ENCODE measurements around the gene SNRK.

SNRK gene

DNA sequence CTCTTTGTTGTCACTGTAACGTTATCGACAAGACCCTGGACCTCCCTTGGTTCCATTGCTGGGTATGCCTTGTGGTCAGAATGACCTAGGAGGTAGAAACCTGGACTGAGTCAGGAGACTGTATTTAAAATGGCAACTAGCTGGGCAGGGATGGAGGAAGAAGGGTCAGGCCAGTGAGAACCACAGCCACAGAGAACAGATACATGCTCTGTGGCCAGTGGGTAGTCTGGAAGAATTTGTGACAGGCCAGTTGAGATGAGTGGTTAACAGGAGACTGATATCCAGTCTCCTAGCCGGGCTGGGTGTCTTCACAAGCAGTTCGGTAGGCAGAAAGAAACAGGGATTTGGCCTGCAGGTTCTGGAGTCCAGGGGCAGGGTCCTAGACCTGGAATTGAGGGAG, 58.9 kb downstream of the SNRK start:
- H3K27me3 ChIP-seq, result no peaks in the 10 kb centered on the region
- no peak for DNase-seq
- no peaks in the 10 kb centered on the region for H3K4me1 ChIP-seq
- no peaks in the 10 kb centered on the region for H3K9me3 ChIP-seq
- H3K36me3 ChIP-seq, result peaks cover 7% of the 10 kb centered on the region
- no peak overlapping the region for H3K4me3 ChIP-seq (ENCODE audit: low read depth, low read length)
- TF ChIP-seq, protein P1, sequence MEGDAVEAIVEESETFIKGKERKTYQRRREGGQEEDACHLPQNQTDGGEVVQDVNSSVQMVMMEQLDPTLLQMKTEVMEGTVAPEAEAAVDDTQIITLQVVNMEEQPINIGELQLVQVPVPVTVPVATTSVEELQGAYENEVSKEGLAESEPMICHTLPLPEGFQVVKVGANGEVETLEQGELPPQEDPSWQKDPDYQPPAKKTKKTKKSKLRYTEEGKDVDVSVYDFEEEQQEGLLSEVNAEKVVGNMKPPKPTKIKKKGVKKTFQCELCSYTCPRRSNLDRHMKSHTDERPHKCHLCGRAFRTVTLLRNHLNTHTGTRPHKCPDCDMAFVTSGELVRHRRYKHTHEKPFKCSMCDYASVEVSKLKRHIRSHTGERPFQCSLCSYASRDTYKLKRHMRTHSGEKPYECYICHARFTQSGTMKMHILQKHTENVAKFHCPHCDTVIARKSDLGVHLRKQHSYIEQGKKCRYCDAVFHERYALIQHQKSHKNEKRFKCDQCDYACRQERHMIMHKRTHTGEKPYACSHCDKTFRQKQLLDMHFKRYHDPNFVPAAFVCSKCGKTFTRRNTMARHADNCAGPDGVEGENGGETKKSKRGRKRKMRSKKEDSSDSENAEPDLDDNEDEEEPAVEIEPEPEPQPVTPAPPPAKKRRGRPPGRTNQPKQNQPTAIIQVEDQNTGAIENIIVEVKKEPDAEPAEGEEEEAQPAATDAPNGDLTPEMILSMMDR (IDR thresholded peaks at IDR 0.05; ENCODE audit: low read depth, low read length), result no peak

DNA sequence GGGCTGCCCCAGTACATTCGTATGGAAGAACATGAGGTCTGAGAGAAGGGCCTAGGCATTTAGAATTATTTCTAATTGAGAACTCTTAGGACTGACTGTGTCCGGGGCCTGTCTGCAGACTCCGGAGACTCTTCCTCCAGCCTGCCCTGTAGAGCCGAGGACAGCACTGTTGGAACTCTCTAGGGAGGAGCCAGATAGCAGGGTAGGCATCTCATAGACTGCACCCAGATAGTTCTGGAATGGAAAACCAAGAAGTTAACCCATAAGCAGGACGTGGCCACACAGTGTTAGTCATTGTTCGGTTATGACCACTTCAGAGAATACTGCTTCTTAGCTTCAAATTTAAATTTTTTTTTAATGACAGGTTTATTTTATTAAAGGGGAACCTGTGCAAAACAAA, 59.5 kb downstream of the SNRK start:
- TF ChIP-seq, protein P1 (IDR thresholded peaks at IDR 0.05; ENCODE audit: low read depth, low read length), result no peak
- DNase-seq, result no peak
- H3K4me3 ChIP-seq (ENCODE audit: low read depth, low read length), result no peak overlapping the region
- no peaks in the 10 kb centered on the region for H3K27me3 ChIP-seq
- peaks cover 2% of the 10 kb centered on the region for H3K36me3 ChIP-seq
- no peaks in the 10 kb centered on the region for H3K9me3 ChIP-seq
- no peaks in the 10 kb centered on the region for H3K4me1 ChIP-seq

DNA sequence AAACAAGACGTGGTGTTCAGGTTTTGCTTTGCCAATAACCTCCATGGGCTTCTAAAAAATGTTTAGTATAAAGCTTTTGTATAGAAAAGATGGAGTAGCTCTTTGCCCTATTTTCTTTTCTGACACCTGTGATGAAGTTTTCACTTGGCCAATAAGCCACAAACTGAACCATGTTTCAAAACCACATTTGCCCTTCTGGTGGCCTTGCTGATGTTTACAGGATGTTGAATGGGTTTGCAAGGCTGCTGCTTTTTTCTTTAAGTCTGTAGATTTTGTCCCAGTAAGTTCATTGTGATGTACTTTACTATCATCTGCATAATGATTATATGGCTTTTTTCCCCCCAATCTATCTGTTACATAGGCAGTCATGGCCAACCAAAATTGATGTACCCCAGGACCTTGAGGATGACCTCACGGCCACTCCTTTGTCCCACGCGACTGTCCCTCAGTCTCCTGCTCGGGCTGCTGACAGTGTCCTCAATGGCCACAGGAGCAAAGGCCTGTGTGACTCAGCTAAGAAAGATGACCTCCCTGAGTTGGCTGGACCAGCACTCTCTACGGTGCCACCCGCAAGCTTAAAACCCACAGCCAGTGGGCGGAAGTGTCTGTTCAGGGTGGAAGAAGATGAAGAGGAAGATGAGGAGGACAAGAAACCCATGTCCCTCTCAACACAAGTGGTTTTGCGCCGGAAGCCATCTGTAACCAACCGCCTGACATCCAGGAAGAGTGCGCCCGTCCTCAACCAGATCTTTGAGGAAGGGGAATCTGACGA, 60.8 kb downstream of the SNRK start:
- H3K9me3 ChIP-seq, result no peaks in the 10 kb centered on the region
- no peak overlapping the region for H3K4me3 ChIP-seq (ENCODE audit: low read depth, low read length)
- H3K4me1 ChIP-seq, result no peaks in the 10 kb centered on the region
- no peaks in the 10 kb centered on the region for H3K27me3 ChIP-seq
- H3K36me3 ChIP-seq, result peaks cover 2% of the 10 kb centered on the region
- DNase-seq, result no peak
- TF ChIP-seq, protein P1 (IDR thresholded peaks at IDR 0.05; ENCODE audit: low read depth, low read length), result no peak

DNA sequence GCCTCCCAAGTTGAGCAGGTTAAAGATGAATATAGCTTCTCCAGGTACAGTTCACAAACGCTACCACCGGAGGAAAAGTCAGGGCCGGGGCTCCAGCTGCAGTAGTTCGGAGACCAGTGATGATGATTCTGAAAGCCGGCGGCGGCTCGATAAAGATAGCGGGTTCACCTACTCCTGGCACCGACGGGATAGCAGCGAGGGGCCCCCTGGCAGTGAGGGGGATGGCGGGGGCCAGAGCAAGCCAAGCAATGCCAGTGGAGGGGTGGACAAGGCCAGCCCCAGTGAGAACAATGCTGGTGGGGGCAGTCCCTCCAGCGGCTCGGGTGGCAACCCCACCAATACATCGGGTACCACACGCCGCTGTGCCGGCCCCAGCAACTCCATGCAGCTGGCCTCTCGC, 61.4 kb downstream of the SNRK start:
- H3K36me3 ChIP-seq, result peaks cover 2% of the 10 kb centered on the region
- H3K27me3 ChIP-seq, result no peaks in the 10 kb centered on the region
- H3K4me1 ChIP-seq, result no peaks in the 10 kb centered on the region
- DNase-seq, result no peak
- no peak overlapping the region for H3K4me3 ChIP-seq (ENCODE audit: low read depth, low read length)
- TF ChIP-seq, protein P1 (IDR thresholded peaks at IDR 0.05; ENCODE audit: low read depth, low read length), result no peak
- no peaks in the 10 kb centered on the region for H3K9me3 ChIP-seq

DNA sequence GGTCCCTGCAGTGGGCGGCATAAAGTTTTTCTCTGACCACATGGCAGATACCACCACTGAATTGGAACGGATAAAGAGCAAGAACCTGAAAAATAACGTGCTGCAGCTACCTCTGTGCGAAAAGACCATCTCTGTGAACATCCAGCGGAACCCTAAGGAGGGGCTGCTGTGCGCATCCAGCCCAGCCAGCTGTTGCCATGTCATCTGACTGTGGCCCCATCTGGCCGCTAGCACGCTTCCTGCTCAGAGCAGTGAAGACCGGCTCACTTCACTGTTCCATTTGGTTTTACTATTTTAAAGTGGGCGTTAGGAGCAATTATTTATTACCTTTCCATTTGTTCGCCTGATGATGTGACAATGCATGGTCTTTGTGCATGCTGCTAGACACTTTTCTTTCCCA, 62.0 kb downstream of the SNRK start:
- Histone ChIP-seq H3K27me3 (no peaks in the 10 kb centered on the region), H3K36me3 (peaks cover 2% of the 10 kb centered on the region), H3K4me3 (ENCODE audit: low read depth, low read length) (no peak overlapping the region), H3K4me1 (no peaks in the 10 kb centered on the region), H3K9me3 (no peaks in the 10 kb centered on the region)
- TF ChIP-seq, protein P1 (IDR thresholded peaks at IDR 0.05; ENCODE audit: low read depth, low read length), result no peak
- no peak for DNase-seq

DNA sequence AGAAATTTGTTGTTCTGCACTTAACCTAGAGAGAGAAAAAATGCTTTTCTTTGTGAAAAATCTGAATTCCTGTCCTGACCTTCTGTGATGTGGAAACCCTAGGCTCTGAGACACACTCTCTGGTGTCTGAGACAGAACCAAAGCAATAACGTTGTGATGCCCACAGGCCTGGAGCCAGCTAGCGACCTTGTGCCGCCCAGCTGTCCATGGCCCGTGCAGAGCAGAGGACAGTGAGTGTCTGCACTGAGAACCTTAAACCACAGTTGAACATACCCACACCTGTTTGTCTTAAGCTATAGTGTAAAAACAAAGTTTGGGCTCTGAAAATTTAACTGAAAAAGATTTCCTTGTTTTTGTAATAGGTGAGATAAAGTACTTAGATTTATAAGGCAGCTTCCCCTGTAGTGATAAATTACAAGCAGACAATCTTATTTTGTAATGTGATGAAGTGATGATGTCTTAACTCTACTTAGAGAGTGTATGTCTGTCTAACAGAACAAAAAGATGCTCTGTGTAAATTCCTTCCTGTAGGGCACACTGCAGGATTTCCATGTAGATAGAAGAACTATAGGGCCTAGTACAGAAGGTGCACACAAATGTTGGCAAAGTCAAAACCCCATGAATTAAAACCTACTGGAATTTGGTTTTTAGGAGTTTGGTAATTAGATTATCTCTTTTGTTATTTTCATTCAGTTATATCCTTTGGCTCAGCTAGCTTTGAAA, 62.7 kb downstream of the SNRK start:
- no peak for DNase-seq
- no peaks in the 10 kb centered on the region for H3K27me3 ChIP-seq
- H3K4me3 ChIP-seq (ENCODE audit: low read depth, low read length), result no peak overlapping the region
- H3K9me3 ChIP-seq, result no peaks in the 10 kb centered on the region
- H3K36me3 ChIP-seq, result peaks cover 2% of the 10 kb centered on the region
- H3K4me1 ChIP-seq, result no peaks in the 10 kb centered on the region
- TF ChIP-seq, protein P1 (IDR thresholded peaks at IDR 0.05; ENCODE audit: low read depth, low read length), result no peak
